H1 (cell line): ENCODE measurements around the gene PAX5. TPM values are rescaled to one million over a fixed set of nuclear protein-coding genes. Genes with fewer than 3 reads are reported as not detected.
A peak's percentile ranks its signal among the peaks of the same experiment; 100 is the strongest.

Source experiments
- BRCA1 ChIP-seq: IDR thresholded peaks from 2 replicates; pipeline ENCODE4 v1.6.1; 2012; ENCODE audit warnings: low read depth, low read length, improper control_type of control experiment
- CHD2 ChIP-seq: IDR thresholded peaks from 2 replicates; pipeline ENCODE4 v1.6.1; 2012; ENCODE audit warnings: low read length, improper control_type of control experiment
- CREB1 ChIP-seq: IDR thresholded peaks from 2 replicates; pipeline ENCODE4 v1.6.1; 2012; ENCODE audit warnings: inconsistent platforms
- EZH2 ChIP-seq: fragments of 200-600 bp; sonication (generic); IDR thresholded peaks from 2 replicates; pipeline ENCODE4 v1.7.1; 2012; ENCODE audit warnings: low read depth, mild to moderate bottlenecking, moderate library complexity, low read length, inconsistent platforms; ENCODE audit not compliant: severe bottlenecking
- GABPA ChIP-seq: IDR thresholded peaks from 2 replicates; pipeline ENCODE4 v1.6.1; 2011; ENCODE audit warnings: mild to moderate bottlenecking, low read length, moderate library complexity, borderline replicate concordance; ENCODE audit not compliant: insufficient read depth
- KDM1A ChIP-seq: fragments of 200-600, 300-600 bp; sonication (generic); IDR thresholded peaks from 2 replicates; pipeline ENCODE4 v1.7.1; 2016; ENCODE audit warnings: mild to moderate bottlenecking, low read length, borderline replicate concordance
- KDM4A ChIP-seq: IDR thresholded peaks from one replicate; pipeline ENCODE4 v1.7.1; 2012; ENCODE audit warnings: low read depth, mild to moderate bottlenecking, moderate library complexity, low read length, inconsistent platforms; ENCODE audit not compliant: severe bottlenecking
- RFX5 ChIP-seq: IDR thresholded peaks from 2 replicates; pipeline ENCODE4 v1.6.1; 2011; ENCODE audit warnings: low read depth, low read length, improper control_type of control experiment, borderline replicate concordance
- RXRA ChIP-seq: IDR thresholded peaks from 2 replicates; pipeline ENCODE4 v1.6.1; 2011; ENCODE audit warnings: low read depth, mild to moderate bottlenecking, low read length, moderate library complexity; ENCODE audit not compliant: insufficient read depth
- SP1 ChIP-seq: IDR thresholded peaks from 2 replicates; pipeline ENCODE4 v1.6.1; 2011; ENCODE audit warnings: low read depth, low read length
- TAF7 ChIP-seq: optimal IDR thresholded peaks from 2 replicates; pipeline ENCODE3; 2011; ENCODE audit warnings: low read depth, mild to moderate bottlenecking, inconsistent platforms, low read length, moderate library complexity, borderline replicate concordance
- TBP ChIP-seq: IDR thresholded peaks from 2 replicates; pipeline ENCODE4 v1.6.1; 2011; ENCODE audit warnings: low read depth, low read length, improper control_type of control experiment
- polyA plus RNA-seq, 7 experiments: library from polyadenylated mRNA; depleted of rRNA in 3 of 7; stranded (reverse) in 5 of 7; unstranded in 2 of 7; fragments of >200 nt in 5 of 7; fragments of 200-250 nt in 2 of 7; gene quantifications; 1 replicate in 5 of 7; 2 replicates in 1 of 7; 4 replicates in 1 of 7; pipeline versions ENCODE4 v1.2.1 to v1.2.3, GENCODE V29; 2011 to 2013; ENCODE audit warnings: missing spikeins in 2 of 7, mixed read lengths in 2 of 7
- total RNA-seq: library from RNA; stranded (reverse); fragmentation: NEBNext Ultra II Directional; extraction: Animal tissue kit (Norgen Biotek cat#: 25700); gene quantifications from 2 replicates; pipeline ENCODE4 v1.2.1, GENCODE V29; 2021
- TF ChIP-seq, protein P1 (sequence below): fragments of 300-600 bp; sonication (generic); IDR thresholded peaks from 2 replicates; pipeline ENCODE4 v1.7.1; 2012; ENCODE audit warnings: low read length, moderate library complexity, mild to moderate bottlenecking, inconsistent platforms; ENCODE audit not compliant: insufficient replicate concordance

PAX5 gene
- total and polyA plus RNA-seq, 2 of the 8 experiments (the other 6 are each of a cell fraction or from before 2014, with no cell fraction given), result 0.29 to 0.43 TPM

DNA sequence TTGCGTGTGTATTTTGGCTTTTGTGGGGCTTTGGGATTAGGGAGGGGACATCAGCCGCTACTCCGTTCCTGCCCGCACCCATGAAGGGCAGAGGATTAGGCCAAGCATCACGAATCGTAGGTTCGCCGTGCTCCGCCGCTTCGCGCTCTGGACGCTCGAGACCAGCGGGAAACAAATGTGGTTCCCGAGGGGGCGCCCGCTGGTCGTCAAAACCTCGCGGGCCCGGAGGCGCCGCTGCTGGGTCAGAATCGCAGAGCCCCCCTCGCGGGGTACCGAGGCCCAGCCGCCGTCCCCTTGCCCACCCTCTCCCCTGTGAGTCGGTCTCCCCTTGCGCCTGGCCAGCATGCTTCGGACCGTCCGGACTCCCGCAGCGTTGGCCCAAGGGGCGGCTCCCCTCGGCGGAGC is 2.3 kb upstream of the PAX5 start (continued):
- TF ChIP-seq CREB1 (no peak), EZH2 (peak; percentile 92), SP1 (no peak), CHD2 (no peak), RFX5 (no peak), KDM4A (peak; percentile 73), RXRA (no peak), GABPA (0 out of 2 replicates have a peak, but pooled peaks have one; percentile 10), BRCA1 (no peak), KDM1A (no peak), TAF7 (no peak), TBP (no peak)
- TF ChIP-seq, protein P1, sequence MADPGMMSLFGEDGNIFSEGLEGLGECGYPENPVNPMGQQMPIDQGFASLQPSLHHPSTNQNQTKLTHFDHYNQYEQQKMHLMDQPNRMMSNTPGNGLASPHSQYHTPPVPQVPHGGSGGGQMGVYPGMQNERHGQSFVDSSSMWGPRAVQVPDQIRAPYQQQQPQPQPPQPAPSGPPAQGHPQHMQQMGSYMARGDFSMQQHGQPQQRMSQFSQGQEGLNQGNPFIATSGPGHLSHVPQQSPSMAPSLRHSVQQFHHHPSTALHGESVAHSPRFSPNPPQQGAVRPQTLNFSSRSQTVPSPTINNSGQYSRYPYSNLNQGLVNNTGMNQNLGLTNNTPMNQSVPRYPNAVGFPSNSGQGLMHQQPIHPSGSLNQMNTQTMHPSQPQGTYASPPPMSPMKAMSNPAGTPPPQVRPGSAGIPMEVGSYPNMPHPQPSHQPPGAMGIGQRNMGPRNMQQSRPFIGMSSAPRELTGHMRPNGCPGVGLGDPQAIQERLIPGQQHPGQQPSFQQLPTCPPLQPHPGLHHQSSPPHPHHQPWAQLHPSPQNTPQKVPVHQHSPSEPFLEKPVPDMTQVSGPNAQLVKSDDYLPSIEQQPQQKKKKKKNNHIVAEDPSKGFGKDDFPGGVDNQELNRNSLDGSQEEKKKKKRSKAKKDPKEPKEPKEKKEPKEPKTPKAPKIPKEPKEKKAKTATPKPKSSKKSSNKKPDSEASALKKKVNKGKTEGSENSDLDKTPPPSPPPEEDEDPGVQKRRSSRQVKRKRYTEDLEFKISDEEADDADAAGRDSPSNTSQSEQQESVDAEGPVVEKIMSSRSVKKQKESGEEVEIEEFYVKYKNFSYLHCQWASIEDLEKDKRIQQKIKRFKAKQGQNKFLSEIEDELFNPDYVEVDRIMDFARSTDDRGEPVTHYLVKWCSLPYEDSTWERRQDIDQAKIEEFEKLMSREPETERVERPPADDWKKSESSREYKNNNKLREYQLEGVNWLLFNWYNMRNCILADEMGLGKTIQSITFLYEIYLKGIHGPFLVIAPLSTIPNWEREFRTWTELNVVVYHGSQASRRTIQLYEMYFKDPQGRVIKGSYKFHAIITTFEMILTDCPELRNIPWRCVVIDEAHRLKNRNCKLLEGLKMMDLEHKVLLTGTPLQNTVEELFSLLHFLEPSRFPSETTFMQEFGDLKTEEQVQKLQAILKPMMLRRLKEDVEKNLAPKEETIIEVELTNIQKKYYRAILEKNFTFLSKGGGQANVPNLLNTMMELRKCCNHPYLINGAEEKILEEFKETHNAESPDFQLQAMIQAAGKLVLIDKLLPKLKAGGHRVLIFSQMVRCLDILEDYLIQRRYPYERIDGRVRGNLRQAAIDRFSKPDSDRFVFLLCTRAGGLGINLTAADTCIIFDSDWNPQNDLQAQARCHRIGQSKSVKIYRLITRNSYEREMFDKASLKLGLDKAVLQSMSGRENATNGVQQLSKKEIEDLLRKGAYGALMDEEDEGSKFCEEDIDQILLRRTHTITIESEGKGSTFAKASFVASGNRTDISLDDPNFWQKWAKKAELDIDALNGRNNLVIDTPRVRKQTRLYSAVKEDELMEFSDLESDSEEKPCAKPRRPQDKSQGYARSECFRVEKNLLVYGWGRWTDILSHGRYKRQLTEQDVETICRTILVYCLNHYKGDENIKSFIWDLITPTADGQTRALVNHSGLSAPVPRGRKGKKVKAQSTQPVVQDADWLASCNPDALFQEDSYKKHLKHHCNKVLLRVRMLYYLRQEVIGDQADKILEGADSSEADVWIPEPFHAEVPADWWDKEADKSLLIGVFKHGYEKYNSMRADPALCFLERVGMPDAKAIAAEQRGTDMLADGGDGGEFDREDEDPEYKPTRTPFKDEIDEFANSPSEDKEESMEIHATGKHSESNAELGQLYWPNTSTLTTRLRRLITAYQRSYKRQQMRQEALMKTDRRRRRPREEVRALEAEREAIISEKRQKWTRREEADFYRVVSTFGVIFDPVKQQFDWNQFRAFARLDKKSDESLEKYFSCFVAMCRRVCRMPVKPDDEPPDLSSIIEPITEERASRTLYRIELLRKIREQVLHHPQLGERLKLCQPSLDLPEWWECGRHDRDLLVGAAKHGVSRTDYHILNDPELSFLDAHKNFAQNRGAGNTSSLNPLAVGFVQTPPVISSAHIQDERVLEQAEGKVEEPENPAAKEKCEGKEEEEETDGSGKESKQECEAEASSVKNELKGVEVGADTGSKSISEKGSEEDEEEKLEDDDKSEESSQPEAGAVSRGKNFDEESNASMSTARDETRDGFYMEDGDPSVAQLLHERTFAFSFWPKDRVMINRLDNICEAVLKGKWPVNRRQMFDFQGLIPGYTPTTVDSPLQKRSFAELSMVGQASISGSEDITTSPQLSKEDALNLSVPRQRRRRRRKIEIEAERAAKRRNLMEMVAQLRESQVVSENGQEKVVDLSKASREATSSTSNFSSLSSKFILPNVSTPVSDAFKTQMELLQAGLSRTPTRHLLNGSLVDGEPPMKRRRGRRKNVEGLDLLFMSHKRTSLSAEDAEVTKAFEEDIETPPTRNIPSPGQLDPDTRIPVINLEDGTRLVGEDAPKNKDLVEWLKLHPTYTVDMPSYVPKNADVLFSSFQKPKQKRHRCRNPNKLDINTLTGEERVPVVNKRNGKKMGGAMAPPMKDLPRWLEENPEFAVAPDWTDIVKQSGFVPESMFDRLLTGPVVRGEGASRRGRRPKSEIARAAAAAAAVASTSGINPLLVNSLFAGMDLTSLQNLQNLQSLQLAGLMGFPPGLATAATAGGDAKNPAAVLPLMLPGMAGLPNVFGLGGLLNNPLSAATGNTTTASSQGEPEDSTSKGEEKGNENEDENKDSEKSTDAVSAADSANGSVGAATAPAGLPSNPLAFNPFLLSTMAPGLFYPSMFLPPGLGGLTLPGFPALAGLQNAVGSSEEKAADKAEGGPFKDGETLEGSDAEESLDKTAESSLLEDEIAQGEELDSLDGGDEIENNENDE, result no peak
